Tongue (tissue), 2 donors: ENCODE results near the gene ATG9A. TPM values are rescaled to one million over a fixed set of nuclear protein-coding genes. Genes with fewer than 3 reads are reported as not detected.

Experiments used
- DNase-seq: peaks from one replicate; pipeline ENCODE4 v3.0.0-alpha.2; 2015
- total RNA-seq: library from RNA; depleted of rRNA; stranded (reverse); fragments of >200 nt; gene quantifications from one replicate; pipeline ENCODE4 v1.2.3, GENCODE V29; 2014

The ATG9A gene
- total RNA-seq, 1 donor from 2014 or later = 51.9 TPM

- peak; percentile 96 for DNase-seq
Observed at GRCh38 chr2:219177552-219178376, 51.7 kb downstream of the ATG9A start, which contains the start of gene RETREG2. Gene RETREG2 (plus strand): TSS chr2:219178275. CDS start chr2:219178353, 78 bp downstream.

- peak; percentile 93 for DNase-seq
Observed at GRCh38 chr2:219176818-219177551, 52.5 kb downstream of the ATG9A start, which contains the start of gene CNPPD1. Gene CNPPD1 (minus strand): TSS chr2:219176925. CDS start chr2:219176828, 97 bp downstream.

DNA sequence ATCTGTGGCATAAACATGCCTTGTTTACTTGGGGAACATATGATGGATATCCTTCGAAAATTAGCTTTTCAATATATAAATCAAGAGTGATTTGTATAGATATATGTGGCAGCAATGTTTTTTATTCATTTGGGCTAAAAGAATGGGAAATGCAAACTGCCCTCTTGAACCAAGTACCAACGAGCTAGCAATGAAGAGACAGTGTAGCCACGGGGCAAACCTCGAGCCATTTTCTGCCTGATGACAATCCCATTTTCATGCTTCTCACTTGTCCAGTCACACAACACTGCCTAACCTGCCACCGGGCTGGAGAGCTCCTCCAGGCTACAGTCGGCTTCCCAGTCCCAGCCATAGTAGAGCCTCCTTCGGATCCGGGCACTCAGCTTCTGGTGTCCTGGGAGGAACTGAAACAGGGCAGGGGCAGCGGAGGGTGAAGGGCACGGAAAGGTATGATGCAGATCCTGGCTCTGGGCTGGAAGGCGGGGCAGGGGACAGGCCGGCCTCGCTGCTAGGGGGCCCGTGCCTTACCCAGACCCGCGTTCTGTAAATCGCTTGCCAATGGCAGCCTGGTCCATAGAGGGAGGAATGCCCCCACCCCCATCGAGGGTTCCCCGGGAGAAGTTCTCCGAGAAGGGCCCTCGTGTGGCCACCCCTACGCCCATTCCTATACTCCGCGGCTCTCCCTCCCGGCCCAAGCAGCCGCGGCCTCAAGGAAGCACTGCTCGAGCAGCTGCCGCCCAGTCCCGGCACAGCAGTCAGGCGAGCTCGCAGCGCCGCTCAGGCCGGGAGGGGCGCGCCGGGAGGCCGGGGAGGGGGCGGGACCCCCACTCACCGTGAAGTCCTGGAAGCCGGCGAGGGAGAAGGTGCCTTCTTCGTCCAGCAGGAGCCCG is 53.3 kb downstream of the ATG9A start:
- peak; percentile 75 for DNase-seq

GRCh38 chr2:219175486-219175885 is 54.0 kb downstream of the ATG9A start:
- DNase-seq = no peak

- no peak for DNase-seq
Observed at GRCh38 chr2:219174801-219175200, 54.6 kb downstream of the ATG9A start.

GRCh38 chr2:219174146-219174545 is 55.3 kb downstream of the ATG9A start:
- DNase-seq = no peak

GRCh38 chr2:219173176-219173575 is 56.3 kb downstream of the ATG9A start:
- no peak for DNase-seq

DNA sequence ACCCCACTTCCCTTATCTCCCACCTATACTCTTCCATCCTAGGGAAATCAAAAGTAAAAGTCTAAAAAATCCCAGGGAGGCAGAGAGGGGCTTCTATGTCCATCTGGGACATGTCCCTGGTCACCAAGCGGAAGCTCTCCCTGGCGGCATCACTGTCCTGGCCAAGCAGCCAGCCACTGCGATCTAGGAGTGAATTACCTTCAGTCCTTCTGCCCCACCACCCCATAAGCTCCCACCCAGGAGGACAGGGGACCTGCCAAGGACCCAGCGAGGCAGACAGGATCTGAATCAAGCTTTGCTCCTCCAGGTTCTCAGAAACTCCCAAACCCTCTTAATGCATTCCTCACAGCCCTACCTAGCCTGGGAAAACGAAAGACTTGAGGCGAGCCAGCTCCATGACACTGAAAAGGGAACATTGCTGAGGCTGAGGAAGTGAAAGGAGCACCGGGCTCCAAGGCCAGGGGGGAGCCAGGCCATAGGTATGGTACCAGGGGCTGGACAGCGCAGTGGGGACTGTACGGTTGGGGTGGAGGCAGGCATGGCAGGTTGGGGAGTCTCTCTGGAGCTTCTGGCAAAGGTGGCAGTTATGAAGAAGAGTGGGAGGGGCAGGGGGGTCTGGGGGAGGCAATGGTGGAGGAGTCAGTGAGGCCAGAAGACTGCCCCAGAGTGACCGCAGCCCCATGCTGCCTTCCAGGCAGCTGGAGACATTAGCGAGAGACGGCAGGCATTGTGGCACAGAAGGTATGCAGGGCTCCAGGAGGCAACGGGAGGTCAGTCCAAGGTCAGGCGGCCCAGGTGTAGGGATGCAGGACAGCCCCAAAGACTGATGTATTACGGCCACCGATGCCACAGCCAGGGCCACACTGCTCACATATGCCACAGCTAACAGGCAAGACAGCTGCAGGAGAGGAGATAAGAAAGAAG is 56.9 kb downstream of the ATG9A start:
- DNase-seq = no peak

DNA sequence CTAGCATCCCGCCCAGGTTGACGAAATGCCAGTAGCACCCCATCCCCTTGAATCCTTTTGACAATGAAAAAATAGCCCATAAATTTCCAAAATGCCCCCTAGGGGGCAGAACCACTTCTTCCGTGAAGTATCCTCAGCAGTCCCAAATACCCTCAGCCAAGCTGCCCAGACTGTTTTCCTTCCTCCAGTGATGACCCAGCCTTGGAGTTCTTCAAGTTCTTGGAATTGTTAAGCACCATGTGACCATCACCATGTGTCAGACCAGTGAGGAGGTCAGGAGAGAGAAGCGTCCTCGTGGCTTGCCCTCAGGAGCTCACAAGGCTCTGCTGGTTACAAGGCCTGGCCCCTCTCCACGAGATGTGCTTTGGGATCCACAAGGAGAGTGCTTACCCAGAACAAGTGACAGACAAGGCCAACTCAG is 58.2 kb downstream of the ATG9A start:
- DNase-seq = peak; percentile 67

- DNase-seq = no peak
Observed at GRCh38 chr2:219169930-219170654, 59.3 kb downstream of the ATG9A start, which contains the start of gene SLC23A3. Gene SLC23A3 (minus strand): TSS chr2:219170029. CDS start chr2:219169984, 45 bp downstream.

Other genes with a start within 250 kb of the ATG9A start
- gene FEV, start 244.5 kb downstream of the ATG9A start, total RNA-seq = not detected
- gene CRYBA2, start 236.2 kb downstream of the ATG9A start, total RNA-seq = not detected
- not detected for gene CFAP65, start 188.1 kb downstream of the ATG9A start, total RNA-seq
- not detected for gene IHH, start 168.7 kb downstream of the ATG9A start, total RNA-seq
- 12.8 TPM for gene NHEJ1, start 68.8 kb downstream of the ATG9A start, total RNA-seq
- gene SLC23A3, start 59.6 kb downstream of the ATG9A start, total RNA-seq = 0.92 TPM
- 23.9 TPM for gene CNPPD1, start 52.7 kb downstream of the ATG9A start, total RNA-seq
- gene RETREG2, start 51.4 kb downstream of the ATG9A start, total RNA-seq = 35.0 TPM
- gene ZFAND2B, start 22.9 kb downstream of the ATG9A start, total RNA-seq = 24.4 TPM
- gene ABCB6, start 10.7 kb downstream of the ATG9A start, total RNA-seq = 35.3 TPM
- 41.0 TPM for gene ANKZF1, start 170 bp upstream of the ATG9A start, total RNA-seq
- 5.2 TPM for gene GLB1L, start 15.8 kb upstream of the ATG9A start, total RNA-seq
- 10.5 TPM for gene STK16, start 15.8 kb upstream of the ATG9A start, total RNA-seq
- not detected for gene TUBA4B, start 23.6 kb upstream of the ATG9A start, total RNA-seq
- 76.1 TPM for gene TUBA4A, start 24.3 kb upstream of the ATG9A start, total RNA-seq
- gene DNAJB2, start 49.7 kb upstream of the ATG9A start, total RNA-seq = 96.5 TPM
- 0.31 TPM for gene PTPRN, start 79.8 kb upstream of the ATG9A start, total RNA-seq
- gene RESP18, start 103.1 kb upstream of the ATG9A start, total RNA-seq = not detected
- gene DNPEP, start 158.3 kb upstream of the ATG9A start, total RNA-seq = 33.4 TPM
- gene DES, start 188.7 kb upstream of the ATG9A start, total RNA-seq = 5,232 TPM
- 136 TPM for gene SPEG, start 205.2 kb upstream of the ATG9A start, total RNA-seq